ENCODE results near the gene TMEM127.
A peak's percentile ranks its signal among the peaks of the same experiment; 100 is the strongest.

Gene TMEM127

DNA sequence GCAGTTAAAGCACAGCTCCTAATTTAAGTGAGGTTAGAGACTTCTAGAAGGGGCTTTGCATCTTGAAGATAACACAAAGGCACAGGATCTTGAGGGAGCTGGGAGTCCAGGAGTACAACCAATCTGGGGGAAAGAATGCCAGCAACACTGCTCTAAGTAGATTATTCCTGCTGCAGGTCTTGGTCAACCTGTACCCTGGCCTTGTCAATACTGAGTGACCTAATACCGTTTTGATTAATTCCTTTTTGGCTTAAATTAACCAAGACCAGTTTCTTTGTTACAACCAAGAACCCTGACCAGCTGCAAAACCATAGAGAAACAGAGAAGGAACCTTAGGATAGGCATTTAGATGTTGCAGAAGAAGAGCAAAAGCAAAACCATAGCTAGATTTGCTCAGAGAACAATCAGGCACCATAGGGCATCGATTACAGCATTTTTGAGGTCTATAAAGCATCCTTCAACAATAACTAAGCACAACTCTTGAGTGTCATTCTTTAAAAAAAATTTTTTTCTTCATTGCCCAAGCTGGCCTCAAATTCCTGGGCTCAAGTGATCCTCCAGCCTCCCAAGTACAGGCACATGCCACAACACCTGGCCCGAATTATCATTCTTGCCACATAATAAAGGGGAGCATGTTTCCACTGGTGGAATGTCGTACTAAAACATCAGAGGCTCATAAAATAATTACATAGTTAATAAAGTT lies 63.5 kb downstream of the TMEM127 start:
- H3K27ac Mint-ChIP-seq: no peak overlapping the region
- no peaks in the 10 kb centered on the region for H3K9me3 Mint-ChIP-seq
- no peak overlapping the region for H3K4me3 Mint-ChIP-seq
- H3K27me3 Mint-ChIP-seq: no peaks in the 10 kb centered on the region
- peaks cover 61% of the 10 kb centered on the region for H3K4me1 Mint-ChIP-seq (ENCODE audit: low read depth)
- intact Hi-C loops (cut with micrococcal nuclease): no loop called here
- peaks cover 43% of the 10 kb centered on the region for H3K36me3 Mint-ChIP-seq (ENCODE audit: low read depth)

DNA sequence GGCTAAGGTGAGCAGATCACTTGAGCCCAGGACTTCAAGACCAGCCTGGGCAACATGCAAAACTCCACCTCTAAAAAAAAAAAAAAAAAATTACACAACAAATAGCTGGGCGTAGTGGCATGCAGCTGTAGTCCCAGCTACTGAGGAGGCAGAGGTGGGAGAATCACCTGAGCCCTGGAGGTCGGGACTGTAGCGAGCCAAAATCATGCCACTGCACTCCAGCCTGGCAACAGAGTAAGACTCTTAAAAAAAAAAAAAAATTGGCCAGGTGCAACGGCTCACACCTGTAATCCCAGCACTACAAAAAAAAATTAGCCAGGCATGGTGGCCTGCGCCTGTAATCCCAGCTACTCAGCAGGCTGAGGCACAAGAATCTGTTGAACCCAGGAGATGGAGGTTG lies 64.5 kb downstream of the TMEM127 start:
- peaks cover 42% of the 10 kb centered on the region for H3K36me3 Mint-ChIP-seq (ENCODE audit: low read depth)
- H3K4me1 Mint-ChIP-seq (ENCODE audit: low read depth): peaks cover 61% of the 10 kb centered on the region

DNA sequence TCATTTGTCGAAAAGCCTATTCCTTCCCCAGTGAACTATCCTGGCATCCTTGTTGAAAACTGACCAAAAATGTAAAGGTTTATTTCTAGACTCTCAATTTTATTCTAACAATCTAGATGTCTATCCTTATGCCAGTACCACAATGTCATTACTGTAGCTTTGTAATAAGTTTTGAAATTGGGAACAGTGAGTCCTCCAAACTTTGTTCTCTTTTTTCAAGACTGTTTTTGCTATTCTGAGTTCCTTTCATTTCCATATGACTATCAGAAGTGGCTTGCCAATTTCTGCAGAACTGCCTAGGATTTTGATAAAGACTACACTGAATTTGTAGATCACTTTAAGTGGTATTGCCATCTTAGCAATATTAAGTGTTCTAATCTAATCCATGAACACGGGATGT lies 66.9 kb downstream of the TMEM127 start:
- Mint-ChIP-seq H3K9me3 (no peaks in the 10 kb centered on the region), H3K4me1 (ENCODE audit: low read depth) (peaks cover 59% of the 10 kb centered on the region), H3K27me3 (no peaks in the 10 kb centered on the region), H3K4me3 (no peak overlapping the region), H3K36me3 (ENCODE audit: low read depth) (peaks cover 46% of the 10 kb centered on the region), H3K27ac (peak overlapping the region; percentile 69)
- intact Hi-C loops (cut with micrococcal nuclease): no loop called here

More for the DNA sequence above, 64.5 kb downstream of the TMEM127 start:
- Mint-ChIP-seq H3K9me3 (no peaks in the 10 kb centered on the region), H3K27me3 (no peaks in the 10 kb centered on the region), H3K27ac (no peak overlapping the region), H3K4me3 (no peak overlapping the region)
- intact Hi-C loops (cut with micrococcal nuclease): no loop called here
